Neuron (in vitro differentiated cells): ENCODE results near the gene MMAA.
"Not testable (repeated sequence)": the region's sequence is repeated elsewhere in the genome, so short reads cannot be mapped to it uniquely, and the experiment has no call there.

ENCODE experiments used
- H2AFZ ChIP-seq: one replicate; pipeline ENCODE4 v1.6.1; 2013; ENCODE audit warnings: low read depth, mild to moderate bottlenecking, inconsistent platforms, low read length, moderate library complexity
- H3K27me3 ChIP-seq: one replicate; pipeline ENCODE4 v1.6.1; 2013; ENCODE audit warnings: low read length; ENCODE audit not compliant: insufficient read depth
- H3K36me3 ChIP-seq: one replicate; pipeline ENCODE4 v1.6.1; 2013; ENCODE audit warnings: low read length; ENCODE audit not compliant: insufficient read depth
- H3K4me1 ChIP-seq: one replicate; pipeline ENCODE4 v1.6.1; 2013; ENCODE audit warnings: low read length; ENCODE audit not compliant: insufficient read depth
- H3K4me3 ChIP-seq: 2 replicates; pipeline ENCODE4 v1.5.1; 2013; ENCODE audit warnings: mild to moderate bottlenecking, low read length, moderate library complexity
- H3K9me3 ChIP-seq: one replicate; pipeline ENCODE4 v1.6.1; 2013; ENCODE audit warnings: low read length

Gene MMAA

GRCh38 chr4:145618932-145619638 is at the start of gene MMAA:
MMAA (plus strand) TSS chr4:145619385; CDS start chr4:145639140, 19,755 bp downstream.
- Histone ChIP-seq H3K4me1 (peaks cover 20% of the 10 kb centered on the region), H3K36me3 (no peaks in the 10 kb centered on the region), H3K27me3 (no peaks in the 10 kb centered on the region), H3K9me3 (no peaks in the 10 kb centered on the region), H3K4me3 (peak within 1 kb of the TSS; percentile 95), H2AFZ (peak within 1 kb of the TSS; percentile 93)

- H3K4me1 ChIP-seq, H3K36me3 ChIP-seq, H2AFZ ChIP-seq, H3K27me3 ChIP-seq, H3K4me3 ChIP-seq, H3K9me3 ChIP-seq: not testable (repeated sequence)
Measured at GRCh38 chr4:145574546-145574945, 44.6 kb upstream of the MMAA start.

DNA sequence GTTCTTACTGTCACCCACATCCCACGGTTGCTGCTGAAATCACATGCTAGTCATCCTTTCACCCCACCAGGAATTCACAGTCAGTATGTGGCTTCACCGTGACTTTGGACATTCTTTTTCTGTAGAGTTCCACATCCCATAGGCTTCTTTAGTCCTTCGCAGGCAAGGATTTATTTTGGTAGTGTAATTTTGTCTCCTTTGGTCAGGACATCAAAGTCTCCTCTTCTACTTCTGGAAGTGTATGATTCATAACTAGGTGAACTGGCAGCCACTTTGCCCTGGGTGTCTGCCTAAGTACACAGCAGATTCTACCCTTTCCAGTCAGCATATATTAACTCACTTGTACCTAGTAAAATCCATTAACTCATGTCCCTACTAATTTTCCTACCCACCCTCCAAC is 38.3 kb upstream of the MMAA start:
- Histone ChIP-seq H3K36me3 (no peaks in the 10 kb centered on the region), H3K4me1 (no peaks in the 10 kb centered on the region)

DNA sequence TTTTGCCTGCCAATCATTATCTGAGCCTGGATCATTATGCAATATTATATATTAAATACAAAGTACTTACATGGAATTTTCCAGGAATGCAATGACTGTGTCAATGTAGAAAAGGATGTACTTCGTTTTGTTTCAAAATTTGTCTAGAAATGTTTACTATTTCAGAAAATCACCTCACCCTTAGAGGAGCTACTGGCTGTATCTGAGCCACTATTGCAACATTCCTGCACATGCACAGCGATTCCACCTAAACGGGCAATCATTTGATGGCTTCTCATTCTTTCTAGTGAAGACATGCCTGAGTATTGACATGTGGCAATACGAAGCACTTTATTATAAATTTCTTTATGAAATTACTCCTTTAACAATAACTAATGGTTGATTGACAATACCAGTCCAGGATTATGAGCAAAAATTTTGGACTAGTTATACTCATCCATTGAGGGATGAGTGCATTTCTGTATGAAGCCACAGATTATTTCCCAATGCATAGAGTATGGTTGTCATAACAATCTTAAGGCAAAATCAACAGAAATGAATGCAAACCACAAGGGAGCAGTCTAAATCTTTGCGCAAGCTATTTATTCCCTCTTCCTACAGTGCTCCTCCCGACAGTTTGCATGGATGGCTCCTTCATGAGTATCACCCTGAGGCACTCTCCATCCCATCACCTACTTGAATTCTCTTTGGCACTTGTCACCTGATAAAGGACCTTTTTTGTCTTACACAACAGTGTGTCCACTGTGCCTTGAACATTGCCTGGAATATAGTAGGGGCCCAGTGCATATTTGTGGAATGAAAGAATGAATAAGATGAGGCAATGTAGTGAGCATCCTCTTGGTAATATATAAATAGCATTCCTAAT is 35.8 kb upstream of the MMAA start:
- H3K4me3 ChIP-seq, result no peak overlapping the region

More for the DNA sequence above, 38.3 kb upstream of the MMAA start:
- H3K4me3 ChIP-seq, result no peak overlapping the region
- no peaks in the 10 kb centered on the region for H3K9me3 ChIP-seq
- peaks cover 5% of the 10 kb centered on the region for H3K27me3 ChIP-seq
- H2AFZ ChIP-seq, result no peak overlapping the region

DNA sequence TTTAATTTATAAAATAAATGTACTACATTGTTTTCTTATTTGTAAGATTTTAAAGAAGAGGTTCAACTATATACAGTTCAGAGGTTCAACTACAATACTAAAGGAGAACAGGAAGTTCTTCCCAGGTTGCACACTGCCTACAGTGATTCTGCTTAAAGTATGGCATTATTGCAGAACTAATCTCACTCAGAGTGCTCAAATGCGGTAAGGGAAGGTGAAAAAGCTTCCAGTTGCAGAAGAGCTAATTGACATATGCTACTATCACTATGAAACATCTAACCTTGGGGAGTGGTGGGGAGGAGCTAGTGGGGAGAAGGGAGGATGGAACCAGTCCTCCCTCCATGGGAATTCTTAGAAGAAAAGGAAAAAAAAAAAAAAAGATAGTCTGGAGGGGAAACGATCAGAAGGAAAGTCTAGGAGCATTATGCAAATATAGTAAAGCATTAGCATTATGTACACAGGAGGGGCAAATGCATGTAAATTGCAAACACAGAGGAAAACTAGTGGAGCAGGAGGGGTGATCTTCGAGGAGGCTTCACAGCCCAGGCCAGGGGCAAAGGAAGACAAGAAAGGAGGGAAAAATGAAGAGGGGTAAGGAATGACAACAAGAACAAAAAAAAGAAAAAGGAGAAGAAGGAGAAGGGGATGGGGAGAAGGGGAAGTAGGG is 32.0 kb upstream of the MMAA start:
- Histone ChIP-seq H3K9me3 (no peaks in the 10 kb centered on the region), H3K4me1 (no peaks in the 10 kb centered on the region), H2AFZ (no peak overlapping the region), H3K27me3 (peaks cover 6% of the 10 kb centered on the region), H3K36me3 (no peaks in the 10 kb centered on the region), H3K4me3 (no peak overlapping the region)

More for the DNA sequence above, 35.8 kb upstream of the MMAA start:
- no peaks in the 10 kb centered on the region for H3K36me3 ChIP-seq
- H3K4me1 ChIP-seq, result no peaks in the 10 kb centered on the region
- no peaks in the 10 kb centered on the region for H3K9me3 ChIP-seq
- peaks cover 6% of the 10 kb centered on the region for H3K27me3 ChIP-seq
- H2AFZ ChIP-seq, result no peak overlapping the region

GRCh38 chr4:145589381-145589780 is 29.8 kb upstream of the MMAA start:
- not testable (repeated sequence) for H3K4me1 ChIP-seq, H3K27me3 ChIP-seq, H3K36me3 ChIP-seq, H3K4me3 ChIP-seq, H3K9me3 ChIP-seq, H2AFZ ChIP-seq

GRCh38 chr4:145589916-145590702 is 29.1 kb upstream of the MMAA start:
- Histone ChIP-seq H2AFZ (no peak overlapping the region), H3K9me3 (no peaks in the 10 kb centered on the region), H3K36me3 (no peaks in the 10 kb centered on the region), H3K4me3 (no peak overlapping the region), H3K27me3 (peaks cover 2% of the 10 kb centered on the region), H3K4me1 (no peaks in the 10 kb centered on the region)

DNA sequence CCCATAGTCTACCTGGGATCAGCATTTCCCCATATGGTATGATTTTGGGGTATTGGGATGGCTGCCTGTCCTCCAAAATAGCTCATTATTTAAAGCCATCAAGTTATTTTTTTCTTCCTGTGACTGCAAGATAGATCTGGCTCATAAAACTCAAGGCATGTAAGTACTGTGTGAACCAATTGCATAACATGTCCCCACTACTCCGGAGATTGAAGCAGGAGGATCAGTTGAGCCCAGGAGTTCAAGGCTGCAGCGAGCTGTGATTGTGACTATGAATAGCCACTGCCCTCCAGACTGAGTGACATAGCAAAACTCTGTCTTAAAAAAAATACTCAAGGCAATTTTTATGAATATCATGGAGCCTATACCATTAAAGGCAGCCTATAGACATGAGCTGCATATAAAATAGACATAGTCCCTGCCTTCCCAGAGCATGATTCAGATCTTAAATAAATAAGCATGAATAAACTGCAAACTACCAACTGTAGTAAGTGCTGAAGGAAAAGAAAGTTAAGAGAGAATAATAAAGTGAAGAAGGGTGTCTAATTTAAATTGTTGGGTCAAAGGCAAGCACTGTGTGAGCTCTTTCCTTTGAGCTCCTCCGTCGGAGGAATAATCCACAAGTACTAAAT is 16.9 kb upstream of the MMAA start:
- H3K4me3 ChIP-seq, result no peak overlapping the region
- H3K36me3 ChIP-seq, result no peaks in the 10 kb centered on the region
- peaks cover 2% of the 10 kb centered on the region for H3K9me3 ChIP-seq
- H2AFZ ChIP-seq, result no peak overlapping the region
- no peaks in the 10 kb centered on the region for H3K27me3 ChIP-seq
- no peaks in the 10 kb centered on the region for H3K4me1 ChIP-seq

DNA sequence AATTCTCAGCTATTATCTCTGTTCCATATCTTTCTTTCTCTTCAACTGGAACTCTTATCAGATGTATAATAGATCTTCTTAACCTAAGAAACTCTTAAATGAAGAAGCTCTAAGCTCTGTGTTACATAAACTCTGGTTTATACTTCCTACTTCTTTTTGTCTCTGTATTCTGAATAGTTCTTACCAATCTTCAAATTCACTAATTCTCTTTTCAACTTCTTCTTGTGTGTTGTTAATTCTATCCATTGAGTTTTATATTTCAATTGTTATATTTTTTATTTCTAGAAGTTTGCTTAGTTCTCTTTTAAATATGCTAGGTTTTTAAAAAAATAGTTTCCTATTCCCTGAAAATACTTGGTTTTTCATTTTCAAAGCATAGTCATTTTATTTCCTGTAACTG is 13.2 kb upstream of the MMAA start:
- H3K27me3 ChIP-seq, result no peaks in the 10 kb centered on the region
- no peaks in the 10 kb centered on the region for H3K4me1 ChIP-seq
- H3K36me3 ChIP-seq, result no peaks in the 10 kb centered on the region
- H3K4me3 ChIP-seq, result no peak overlapping the region
- no peaks in the 10 kb centered on the region for H3K9me3 ChIP-seq
- no peak overlapping the region for H2AFZ ChIP-seq

DNA sequence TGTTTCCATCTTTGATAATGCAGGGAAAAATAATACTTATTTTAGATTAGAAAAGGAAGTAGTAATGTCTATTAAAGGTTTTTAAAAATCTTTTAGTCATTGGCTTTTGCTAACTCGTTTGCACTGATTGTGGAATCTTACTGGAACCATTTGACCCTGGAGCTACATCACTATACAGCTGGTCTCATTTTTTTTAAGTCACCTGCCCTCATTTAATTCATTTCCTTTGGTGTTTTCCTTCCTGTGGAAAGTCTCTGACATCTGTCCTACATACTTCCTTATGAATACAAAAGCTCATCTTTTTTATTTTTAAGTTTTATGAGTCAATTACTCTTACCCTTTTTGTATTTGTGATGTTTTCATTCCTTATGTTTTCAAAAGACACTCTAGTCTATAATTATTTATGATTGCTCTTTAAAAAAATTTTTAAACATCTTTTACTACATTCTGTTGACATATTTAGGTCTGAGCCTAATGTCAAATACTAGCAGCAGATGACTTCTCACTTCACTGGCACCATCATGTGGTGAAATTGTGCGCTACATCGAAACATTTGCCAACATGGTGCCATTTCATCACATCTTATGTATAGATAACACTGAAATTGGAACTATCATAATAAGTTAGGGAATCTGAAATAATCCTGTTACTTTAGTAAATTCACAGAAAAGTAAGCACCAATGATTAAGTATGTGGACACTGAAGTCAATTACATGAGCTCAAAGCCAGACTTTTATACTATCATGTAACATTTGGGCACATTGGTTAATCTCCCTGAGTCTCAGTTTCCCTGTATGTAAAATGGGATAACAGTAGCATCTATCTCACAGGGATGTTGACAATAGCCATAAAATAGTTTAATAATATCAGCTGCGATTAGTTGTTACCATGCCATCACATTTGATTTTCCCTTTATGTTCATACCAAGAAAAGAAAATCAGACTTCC is 9.4 kb upstream of the MMAA start:
- no peak overlapping the region for H2AFZ ChIP-seq
- no peak overlapping the region for H3K4me3 ChIP-seq
- H3K4me1 ChIP-seq, result no peaks in the 10 kb centered on the region
- H3K36me3 ChIP-seq, result no peaks in the 10 kb centered on the region
- no peaks in the 10 kb centered on the region for H3K27me3 ChIP-seq
- H3K9me3 ChIP-seq, result no peaks in the 10 kb centered on the region

GRCh38 chr4:145613566-145614232 is 5.5 kb upstream of the MMAA start:
- Histone ChIP-seq H3K9me3 (no peaks in the 10 kb centered on the region), H3K4me1 (peaks cover 11% of the 10 kb centered on the region), H3K36me3 (no peaks in the 10 kb centered on the region), H2AFZ (no peak overlapping the region), H3K27me3 (no peaks in the 10 kb centered on the region), H3K4me3 (no peak overlapping the region)
